SK-N-SH treated with all-trans-retinoic acid at 6 μM for 48 hours (cell line): ENCODE data around the gene C11orf68.

ENCODE experiments used
- ARNTL ChIP-seq: fragments of 450-650 bp; formaldehyde crosslinking; IDR thresholded peaks from 2 replicates; pipeline ENCODE4 v1.5.0; 2020; ENCODE audit warnings: low read depth, mild to moderate bottlenecking, moderate library complexity, borderline replicate concordance
- CREB5 ChIP-seq: fragments of 250-450 bp; sonication (Bioruptor Pico); IDR thresholded peaks from 2 replicates; pipeline ENCODE4 v1.5.1; 2020; ENCODE audit warnings: low read depth, mild to moderate bottlenecking, moderate library complexity
- CSDC2 ChIP-seq: fragments of 250-450 bp; sonication (Bioruptor Pico); IDR thresholded peaks from 2 replicates; pipeline ENCODE4 v1.5.0; 2020; ENCODE audit warnings: mild to moderate bottlenecking, moderate library complexity
- ESRRG ChIP-seq: fragments of 250-450 bp; sonication (Bioruptor Pico); IDR thresholded peaks from 2 replicates; pipeline ENCODE4 v1.6.1; 2021; ENCODE audit warnings: mild to moderate bottlenecking
- TCF4 ChIP-seq: fragments of 250-450 bp; sonication (Bioruptor Pico); IDR thresholded peaks from 2 replicates; pipeline ENCODE4 v1.8.0; 2021; ENCODE audit warnings: mild to moderate bottlenecking, moderate library complexity, borderline replicate concordance
- ZNF8 ChIP-seq: fragments of 450-650 bp; formaldehyde crosslinking; IDR thresholded peaks from 2 replicates; pipeline ENCODE4 v1.5.0; 2020; ENCODE audit warnings: mild to moderate bottlenecking, moderate library complexity
- TF ChIP-seq, protein P1 (sequence below): fragments of 250-450 bp; sonication (Bioruptor Pico); IDR thresholded peaks from 2 replicates; pipeline ENCODE4 v1.5.0; 2020; ENCODE audit warnings: mild to moderate bottlenecking, moderate library complexity
- TF ChIP-seq, protein P2 (sequence below): fragments of 250-450 bp; sonication (Bioruptor Pico); IDR thresholded peaks from 2 replicates; pipeline ENCODE4 v1.8.0; 2020; ENCODE audit warnings: mild to moderate bottlenecking, moderate library complexity, borderline replicate concordance

DNA sequence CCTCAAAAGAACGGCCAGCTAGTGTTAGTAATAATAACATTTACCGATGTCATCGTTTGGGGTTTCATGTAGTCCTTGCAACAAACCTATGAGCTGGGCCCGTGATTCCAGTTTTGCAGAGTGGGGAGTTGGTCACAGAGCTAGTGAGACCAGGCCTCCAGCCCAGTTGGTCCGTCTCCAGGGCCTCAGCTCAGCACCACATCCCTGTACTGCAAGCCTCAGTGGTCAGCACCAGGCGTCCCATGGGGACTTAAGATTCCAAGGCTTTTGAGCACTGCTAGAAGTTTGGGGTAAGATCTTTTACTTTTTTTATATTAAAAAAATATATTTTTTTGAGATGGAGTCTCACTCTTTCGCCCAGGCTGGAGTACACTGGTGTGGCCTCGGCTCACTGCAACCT is 25.3 kb upstream of the C11orf68 start:
- TF ChIP-seq ZNF8, result no peak
- TF ChIP-seq, protein P1, sequence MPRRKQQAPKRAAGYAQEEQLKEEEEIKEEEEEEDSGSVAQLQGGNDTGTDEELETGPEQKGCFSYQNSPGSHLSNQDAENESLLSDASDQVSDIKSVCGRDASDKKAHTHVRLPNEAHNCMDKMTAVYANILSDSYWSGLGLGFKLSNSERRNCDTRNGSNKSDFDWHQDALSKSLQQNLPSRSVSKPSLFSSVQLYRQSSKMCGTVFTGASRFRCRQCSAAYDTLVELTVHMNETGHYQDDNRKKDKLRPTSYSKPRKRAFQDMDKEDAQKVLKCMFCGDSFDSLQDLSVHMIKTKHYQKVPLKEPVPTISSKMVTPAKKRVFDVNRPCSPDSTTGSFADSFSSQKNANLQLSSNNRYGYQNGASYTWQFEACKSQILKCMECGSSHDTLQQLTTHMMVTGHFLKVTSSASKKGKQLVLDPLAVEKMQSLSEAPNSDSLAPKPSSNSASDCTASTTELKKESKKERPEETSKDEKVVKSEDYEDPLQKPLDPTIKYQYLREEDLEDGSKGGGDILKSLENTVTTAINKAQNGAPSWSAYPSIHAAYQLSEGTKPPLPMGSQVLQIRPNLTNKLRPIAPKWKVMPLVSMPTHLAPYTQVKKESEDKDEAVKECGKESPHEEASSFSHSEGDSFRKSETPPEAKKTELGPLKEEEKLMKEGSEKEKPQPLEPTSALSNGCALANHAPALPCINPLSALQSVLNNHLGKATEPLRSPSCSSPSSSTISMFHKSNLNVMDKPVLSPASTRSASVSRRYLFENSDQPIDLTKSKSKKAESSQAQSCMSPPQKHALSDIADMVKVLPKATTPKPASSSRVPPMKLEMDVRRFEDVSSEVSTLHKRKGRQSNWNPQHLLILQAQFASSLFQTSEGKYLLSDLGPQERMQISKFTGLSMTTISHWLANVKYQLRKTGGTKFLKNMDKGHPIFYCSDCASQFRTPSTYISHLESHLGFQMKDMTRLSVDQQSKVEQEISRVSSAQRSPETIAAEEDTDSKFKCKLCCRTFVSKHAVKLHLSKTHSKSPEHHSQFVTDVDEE (CRISPR knock-in tag), result no peak
- TF ChIP-seq ARNTL (CRISPR knock-in tag), result no peak
- no peak for TF ChIP-seq TCF4 (CRISPR knock-in tag)
- TF ChIP-seq, protein P2, sequence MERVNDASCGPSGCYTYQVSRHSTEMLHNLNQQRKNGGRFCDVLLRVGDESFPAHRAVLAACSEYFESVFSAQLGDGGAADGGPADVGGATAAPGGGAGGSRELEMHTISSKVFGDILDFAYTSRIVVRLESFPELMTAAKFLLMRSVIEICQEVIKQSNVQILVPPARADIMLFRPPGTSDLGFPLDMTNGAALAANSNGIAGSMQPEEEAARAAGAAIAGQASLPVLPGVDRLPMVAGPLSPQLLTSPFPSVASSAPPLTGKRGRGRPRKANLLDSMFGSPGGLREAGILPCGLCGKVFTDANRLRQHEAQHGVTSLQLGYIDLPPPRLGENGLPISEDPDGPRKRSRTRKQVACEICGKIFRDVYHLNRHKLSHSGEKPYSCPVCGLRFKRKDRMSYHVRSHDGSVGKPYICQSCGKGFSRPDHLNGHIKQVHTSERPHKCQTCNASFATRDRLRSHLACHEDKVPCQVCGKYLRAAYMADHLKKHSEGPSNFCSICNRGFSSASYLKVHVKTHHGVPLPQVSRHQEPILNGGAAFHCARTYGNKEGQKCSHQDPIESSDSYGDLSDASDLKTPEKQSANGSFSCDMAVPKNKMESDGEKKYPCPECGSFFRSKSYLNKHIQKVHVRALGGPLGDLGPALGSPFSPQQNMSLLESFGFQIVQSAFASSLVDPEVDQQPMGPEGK (CRISPR knock-in tag), result no peak
- no peak for TF ChIP-seq CSDC2 (CRISPR knock-in tag)
- TF ChIP-seq CREB5, result no peak
- TF ChIP-seq ESRRG (CRISPR knock-in tag), result no peak
